Measurements from ENCODE around the gene NAMPT.

The NAMPT gene

DNA sequence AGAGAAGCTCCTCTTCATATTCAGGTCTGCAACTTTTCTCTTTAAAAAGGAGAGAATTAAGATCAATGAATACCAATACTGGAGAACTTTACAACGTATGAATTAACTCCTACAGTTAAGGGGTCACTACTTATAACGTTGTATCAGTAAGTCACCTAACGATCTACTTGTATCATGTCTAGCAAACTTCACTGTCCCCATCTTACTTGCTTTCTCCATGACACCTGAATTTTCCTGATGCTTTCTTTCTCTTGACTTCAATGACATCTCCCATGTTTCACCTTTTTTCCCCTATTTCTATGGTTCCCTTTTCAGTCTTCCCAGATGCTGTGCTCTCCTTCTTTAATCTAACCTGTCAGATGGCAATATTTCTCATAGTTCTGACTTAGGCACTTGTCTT lies 19.6 kb downstream of the NAMPT start:
- TF ChIP-seq POLR2A (IDR thresholded peaks at IDR 0.05; ENCODE audit: low read depth, low read length): no peak
- no peak for TF ChIP-seq POLR2AphosphoS5 (IDR thresholded peaks at IDR 0.05; ENCODE audit: low read depth, low read length)
- TF ChIP-seq TAF1 (IDR thresholded peaks at IDR 0.05; ENCODE audit: borderline replicate concordance, low read depth, low read length): no peak
- DNase-seq (ENCODE audit: insufficient read length): no peak
- peak; percentile 17 for FAIRE-seq

GRCh38 chr7:106262221-106262881 lies 22.4 kb downstream of the NAMPT start:
- no peak for FAIRE-seq
- TF ChIP-seq TAF1 (IDR thresholded peaks at IDR 0.05; ENCODE audit: borderline replicate concordance, low read depth, low read length): no peak
- no peak for TF ChIP-seq POLR2AphosphoS5 (IDR thresholded peaks at IDR 0.05; ENCODE audit: low read depth, low read length)
- no peak for TF ChIP-seq POLR2A (IDR thresholded peaks at IDR 0.05; ENCODE audit: low read depth, low read length)

GRCh38 chr7:106260136-106260561 lies 24.6 kb downstream of the NAMPT start:
- 0 out of 2 replicates have a peak, but pooled peaks have one; percentile 37 for TF ChIP-seq POLR2AphosphoS5 (IDR thresholded peaks at IDR 0.05; ENCODE audit: low read depth, low read length)
- TF ChIP-seq TAF1 (IDR thresholded peaks at IDR 0.05; ENCODE audit: borderline replicate concordance, low read depth, low read length): no peak
- no peak for FAIRE-seq
- no peak for DNase-seq (ENCODE audit: insufficient read length)

More at GRCh38 chr7:106262221-106262881, 22.4 kb downstream of the NAMPT start:
- DNase-seq (ENCODE audit: insufficient read length): no peak

DNA sequence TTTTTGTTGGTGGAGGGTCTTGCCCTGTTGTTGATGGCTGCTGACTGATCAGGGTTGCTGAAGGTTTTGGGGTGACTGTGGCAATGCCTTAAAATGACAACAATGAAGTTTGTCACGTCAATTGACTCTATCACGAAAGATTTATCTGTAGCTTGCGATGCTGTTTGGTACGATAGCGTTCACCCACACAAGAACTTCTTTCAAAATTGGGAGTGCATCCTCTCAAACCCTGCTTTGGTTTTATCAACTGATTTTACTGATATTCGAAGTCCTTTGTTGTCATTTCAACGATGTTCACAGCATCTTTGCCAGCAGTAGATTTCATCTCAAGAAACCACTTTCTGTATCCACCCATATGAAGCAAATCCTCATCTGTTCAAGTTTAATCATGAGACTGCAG lies 26.0 kb downstream of the NAMPT start:
- FAIRE-seq: no peak
- no peak for DNase-seq (ENCODE audit: insufficient read length)
- TF ChIP-seq POLR2AphosphoS5 (IDR thresholded peaks at IDR 0.05; ENCODE audit: low read depth, low read length): no peak
- TF ChIP-seq TAF1 (IDR thresholded peaks at IDR 0.05; ENCODE audit: borderline replicate concordance, low read depth, low read length): no peak
- no peak for TF ChIP-seq POLR2A (IDR thresholded peaks at IDR 0.05; ENCODE audit: low read depth, low read length)

DNA sequence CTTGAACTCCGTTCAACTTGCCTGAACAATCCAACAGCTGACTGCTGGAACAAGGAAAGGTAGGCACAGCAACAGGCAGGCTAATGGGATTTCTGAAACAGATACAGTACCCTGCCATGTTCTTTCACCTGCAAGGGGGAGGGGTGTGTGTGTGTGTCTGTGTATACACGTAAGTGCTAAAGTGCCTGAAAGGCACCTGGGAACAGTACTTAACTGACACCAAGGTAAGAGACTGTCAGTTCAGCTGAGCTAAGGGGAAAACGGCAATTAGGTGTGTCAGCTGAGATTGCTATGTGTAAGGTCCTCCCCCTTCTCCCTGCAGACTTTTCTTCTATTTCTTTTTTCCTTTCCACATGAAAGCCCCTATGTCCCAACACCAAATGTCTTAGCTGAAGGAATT lies 27.0 kb downstream of the NAMPT start:
- FAIRE-seq (no peak), DNase-seq (ENCODE audit: insufficient read length) (no peak)
- peak; percentile 29; the same call in 1 of the 2 replicates for TF ChIP-seq POLR2AphosphoS5 (IDR thresholded peaks at IDR 0.05; ENCODE audit: low read depth, low read length)
- no peak for TF ChIP-seq POLR2A (IDR thresholded peaks at IDR 0.05; ENCODE audit: low read depth, low read length)
- TF ChIP-seq TAF1 (IDR thresholded peaks at IDR 0.05; ENCODE audit: borderline replicate concordance, low read depth, low read length): no peak

DNA sequence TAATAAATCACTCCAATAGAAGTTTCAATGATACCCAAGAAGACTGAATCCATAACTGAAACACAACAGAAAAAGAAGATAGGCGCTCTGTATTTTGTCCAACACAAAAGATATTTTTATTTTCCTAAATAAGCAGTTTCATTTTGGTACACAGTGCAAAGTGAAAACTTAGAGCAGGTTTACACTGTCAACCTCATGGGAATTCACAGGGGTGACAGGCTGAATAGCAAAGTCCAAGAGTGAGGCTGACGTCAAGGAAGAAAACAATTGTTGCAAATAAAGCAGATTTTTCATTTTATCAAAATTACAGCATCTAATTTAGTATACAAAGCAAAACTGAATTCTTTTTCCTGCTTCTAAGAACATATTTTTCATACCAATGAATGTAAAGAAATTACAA lies 28.6 kb downstream of the NAMPT start:
- DNase-seq (ENCODE audit: insufficient read length) (no peak), FAIRE-seq (peak; percentile 27)
- TF ChIP-seq POLR2AphosphoS5 (IDR thresholded peaks at IDR 0.05; ENCODE audit: low read depth, low read length) (no peak), POLR2A (IDR thresholded peaks at IDR 0.05; ENCODE audit: low read depth, low read length) (no peak), TAF1 (IDR thresholded peaks at IDR 0.05; ENCODE audit: borderline replicate concordance, low read depth, low read length) (no peak)

DNA sequence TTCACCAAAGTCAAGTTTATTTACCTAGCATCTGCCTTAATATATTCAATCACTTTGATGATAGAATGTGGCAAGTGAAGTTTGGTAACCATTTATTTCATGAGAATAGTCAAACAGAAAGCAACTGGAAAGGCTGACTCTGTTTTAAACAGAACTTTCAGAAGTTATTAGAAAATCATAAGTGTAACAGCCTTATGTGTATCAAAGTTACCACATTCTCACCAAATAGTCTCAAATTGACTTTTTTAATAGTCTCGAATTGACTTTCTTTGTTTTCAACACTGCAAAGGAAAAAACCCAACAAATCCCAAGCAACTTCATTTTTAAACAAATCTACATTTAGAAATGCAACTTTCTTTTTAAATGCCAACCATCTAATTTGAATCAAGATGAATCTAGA lies 29.5 kb downstream of the NAMPT start:
- DNase-seq (ENCODE audit: insufficient read length) (no peak), FAIRE-seq (peak; percentile 42)
- TF ChIP-seq POLR2A (IDR thresholded peaks at IDR 0.05; ENCODE audit: low read depth, low read length): no peak
- no peak for TF ChIP-seq POLR2AphosphoS5 (IDR thresholded peaks at IDR 0.05; ENCODE audit: low read depth, low read length)
- no peak for TF ChIP-seq TAF1 (IDR thresholded peaks at IDR 0.05; ENCODE audit: borderline replicate concordance, low read depth, low read length)

GRCh38 chr7:106254525-106255116 lies 30.2 kb downstream of the NAMPT start:
- TF ChIP-seq POLR2A (IDR thresholded peaks at IDR 0.05; ENCODE audit: low read depth, low read length): no peak
- no peak for TF ChIP-seq TAF1 (IDR thresholded peaks at IDR 0.05; ENCODE audit: borderline replicate concordance, low read depth, low read length)
- no peak for TF ChIP-seq POLR2AphosphoS5 (IDR thresholded peaks at IDR 0.05; ENCODE audit: low read depth, low read length)
- FAIRE-seq (no peak), DNase-seq (ENCODE audit: insufficient read length) (no peak)

GRCh38 chr7:106252568-106252967 lies 32.2 kb downstream of the NAMPT start:
- TF ChIP-seq POLR2AphosphoS5 (IDR thresholded peaks at IDR 0.05; ENCODE audit: low read depth, low read length) (no peak), POLR2A (IDR thresholded peaks at IDR 0.05; ENCODE audit: low read depth, low read length) (no peak), TAF1 (IDR thresholded peaks at IDR 0.05; ENCODE audit: borderline replicate concordance, low read depth, low read length) (no peak)
- no peak for FAIRE-seq

DNA sequence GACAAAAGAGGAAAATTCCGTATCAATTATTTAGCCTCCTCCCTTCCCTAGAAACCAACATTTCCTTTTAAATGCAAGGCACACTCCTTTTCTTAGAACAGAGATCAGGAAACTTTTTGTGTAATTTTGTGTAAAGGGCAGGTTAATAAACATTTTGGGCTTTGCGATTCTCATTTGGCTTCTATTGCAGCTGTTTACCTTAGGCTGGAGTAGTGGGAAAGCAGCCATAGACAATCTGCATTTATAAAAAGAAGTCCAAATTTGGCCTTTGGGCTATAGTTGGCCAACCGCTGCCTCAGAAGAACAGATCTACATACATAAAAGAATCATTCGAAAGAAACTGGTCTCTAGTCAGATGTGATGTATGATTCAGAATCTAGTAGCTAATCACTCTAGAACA lies 35.3 kb downstream of the NAMPT start:
- FAIRE-seq (no peak), DNase-seq (ENCODE audit: insufficient read length) (no peak)
- no peak for TF ChIP-seq POLR2AphosphoS5 (IDR thresholded peaks at IDR 0.05; ENCODE audit: low read depth, low read length)
- TF ChIP-seq POLR2A (IDR thresholded peaks at IDR 0.05; ENCODE audit: low read depth, low read length): no peak
- TF ChIP-seq TAF1 (IDR thresholded peaks at IDR 0.05; ENCODE audit: borderline replicate concordance, low read depth, low read length): no peak

More at GRCh38 chr7:106252568-106252967, 32.2 kb downstream of the NAMPT start:
- no peak for DNase-seq (ENCODE audit: insufficient read length)

- DNase-seq (ENCODE audit: insufficient read length) (no peak), FAIRE-seq (no peak)
- TF ChIP-seq POLR2AphosphoS5 (IDR thresholded peaks at IDR 0.05; ENCODE audit: low read depth, low read length): no peak
- no peak for TF ChIP-seq TAF1 (IDR thresholded peaks at IDR 0.05; ENCODE audit: borderline replicate concordance, low read depth, low read length)
- TF ChIP-seq POLR2A (IDR thresholded peaks at IDR 0.05; ENCODE audit: low read depth, low read length): no peak
These were observed 36.2 kb downstream of the NAMPT start for GRCh38 chr7:106248600-106248999.

- FAIRE-seq (no peak), DNase-seq (ENCODE audit: insufficient read length) (no peak)
- peak; percentile 27; the same call in 1 of the 2 replicates for TF ChIP-seq POLR2AphosphoS5 (IDR thresholded peaks at IDR 0.05; ENCODE audit: low read depth, low read length)
- TF ChIP-seq POLR2A (IDR thresholded peaks at IDR 0.05; ENCODE audit: low read depth, low read length): no peak; the same call in 1 of the 2 replicates
- TF ChIP-seq TAF1 (IDR thresholded peaks at IDR 0.05; ENCODE audit: borderline replicate concordance, low read depth, low read length): no peak
These were observed 36.9 kb downstream of the NAMPT start for GRCh38 chr7:106247841-106248240.
